Gastroesophageal sphincter (tissue), 4 donors: ENCODE measurements around the gene LYRM1. TPM values are rescaled to one million over a fixed set of nuclear protein-coding genes. Genes with fewer than 3 reads are reported as not detected.

ENCODE experiments used
- ATAC-seq: fragments of 150-250 bp; one replicate; pipeline ENCODE4 v1.9.1; 2016; ENCODE audit warnings: mild to moderate bottlenecking, moderate library complexity
- H3K27ac ChIP-seq, 4 donors: fragments of 200-600 bp; sonication (generic) in 3 of 4; 1 replicate in 3 of 4; 2 replicates in 1 of 4; pipeline ENCODE4 v1.5.1; 2016 to 2019
- H3K27me3 ChIP-seq: fragments of 200-600 bp; sonication (generic); one replicate; pipeline ENCODE4 v1.5.1; 2019
- H3K36me3 ChIP-seq, 2 donors: fragments of 200-600 bp; sonication (generic); one replicate each; pipeline ENCODE4 v1.5.1; 2019; ENCODE audit warnings: control low read depth in 1 of 2
- H3K4me1 ChIP-seq, 3 donors: fragments of 200-600 bp; sonication (generic); 1 replicate in 2 of 3; 2 replicates in 1 of 3; pipeline ENCODE4 v1.5.1; 2016 to 2019; ENCODE audit warnings: control low read depth in 2 of 3
- H3K4me3 ChIP-seq, 2 donors: fragments of 200-600 bp; sonication (generic); one replicate each; pipeline ENCODE4 v1.5.1; 2019; ENCODE audit warnings: mild to moderate bottlenecking in 1 of 2, moderate library complexity in 1 of 2
- H3K9me3 ChIP-seq, 3 donors: fragments of 200-600 bp; sonication (generic); one replicate each; pipeline ENCODE4 v1.5.1; 2017 to 2019; ENCODE audit warnings: control low read depth in 2 of 3
- CTCF ChIP-seq, 4 experiments: fragments of 200-600 bp in 2 of 4; fragments of 450-650 bp in 2 of 4; sonication (generic) in 1 of 4; IDR thresholded peaks; one replicate each; pipeline ENCODE4 v1.5.1; 2017 to 2019; ENCODE audit warnings: antibody characterized with exemption in 4 of 4, mild to moderate bottlenecking in 2 of 4, moderate library complexity in 2 of 4
- EP300 ChIP-seq: sonication (generic); formaldehyde crosslinking; IDR thresholded peaks from one replicate; pipeline ENCODE4 v1.6.1; 2017; ENCODE audit warnings: antibody characterized with exemption, mild to moderate bottlenecking
- POLR2A ChIP-seq, 2 donors: fragments of 450-650 bp; IDR thresholded peaks; one replicate each; pipeline ENCODE4 v1.6.1; 2017; ENCODE audit warnings: antibody characterized with exemption in 2 of 2, mild to moderate bottlenecking in 2 of 2, moderate library complexity in 1 of 2
- POLR2AphosphoS5 ChIP-seq: sonication (generic); formaldehyde crosslinking; IDR thresholded peaks from one replicate; pipeline ENCODE4 v1.6.1; 2017; ENCODE audit warnings: antibody characterized with exemption
- WGBS, 2 donors: methylation state at CpG; one replicate each; pipeline ENCODE4 v1.1.5; 2018; ENCODE audit warnings: low coverage in 1 of 2; 5-methylcytosine and 5-hydroxymethylcytosine counted together
- total RNA-seq, 4 donors: library from RNA; depleted of rRNA; stranded (reverse); fragments of >200 nt; gene quantifications; one replicate each; pipeline ENCODE4 v1.1.0, GENCODE V29; 2016

The LYRM1 gene
- total RNA-seq, result 10 to 100 TPM; 54.3 to 88.7 (median 58.7) TPM

GRCh38 chr16:20900299-20901067, at the start of gene LYRM1, which contains the start of gene DCUN1D3:
Gene LYRM1, plus strand, starts transcription at chr16:20900771. Its CDS starts 14,785 bp downstream, at chr16:20915556.
Gene DCUN1D3, minus strand, starts transcription at chr16:20900358. Its CDS starts 37,820 bp downstream, at chr16:20862538.
- peak; percentile 94 for ATAC-seq
- peak within 1 kb of the TSS; percentile 63 to 74 for H3K4me3 ChIP-seq
- H3K36me3 ChIP-seq, result peaks cover 0 to 16% of the 10 kb centered on the region in 2 donors
- peak within 1 kb of the TSS; percentile 85 to 99 (median 99) for H3K27ac ChIP-seq
- TF ChIP-seq POLR2A (IDR thresholded peaks at IDR 0.05) (peak; percentile 98), EP300 (no peak), POLR2AphosphoS5 (peak; percentile 98), CTCF (IDR thresholded peaks at IDR 0.05) (no peak)
- WGBS, 2 donors, result 0 to 1% methylated on average over 5 to 20 of the region's 62 CpGs
- H3K27me3 ChIP-seq, result no peaks in the 10 kb centered on the region
- H3K9me3 ChIP-seq, result no peaks in the 10 kb centered on the region
- peaks cover 6 to 81% (median 46%) of the 10 kb centered on the region in 3 donors for H3K4me1 ChIP-seq

GRCh38 chr16:20850981-20851380, 49.6 kb upstream of the LYRM1 start:
- Histone ChIP-seq H3K4me3 (no peak overlapping the region), H3K27ac (peak overlapping the region; percentile 68 to 87 (median 85)), H3K4me1 (peaks cover 32 to 49% (median 33%) of the 10 kb centered on the region in 3 donors), H3K27me3 (no peaks in the 10 kb centered on the region), H3K9me3 (no peaks in the 10 kb centered on the region), H3K36me3 (peaks cover 0 to 14% of the 10 kb centered on the region in 2 donors)
- TF ChIP-seq EP300, result no peak
- no peak for TF ChIP-seq POLR2A (IDR thresholded peaks at IDR 0.05)
- no peak for TF ChIP-seq CTCF (IDR thresholded peaks at IDR 0.05)
- TF ChIP-seq POLR2AphosphoS5, result no peak
- ATAC-seq, result peak; percentile 18
- 0 to 69% methylated on average over 1 to 3 of the region's 3 CpGs for WGBS, 2 donors

GRCh38 chr16:20851601-20852000, 49.0 kb upstream of the LYRM1 start:
- H3K4me3 ChIP-seq, result no peak overlapping the region
- peak overlapping the region; percentile 68 to 87 (median 85) for H3K27ac ChIP-seq
- WGBS, 2 donors, result 0% methylated on average over 1 of the region's 2 CpGs
- peak; percentile 96 for ATAC-seq
- H3K27me3 ChIP-seq, result no peaks in the 10 kb centered on the region
- H3K4me1 ChIP-seq, result peaks cover 32 to 49% (median 33%) of the 10 kb centered on the region in 3 donors
- peak; percentile 58 for TF ChIP-seq EP300
- TF ChIP-seq CTCF (IDR thresholded peaks at IDR 0.05), result peak in 1 of 4 experiments; percentile 22
- peak; percentile 19 to 32 for TF ChIP-seq POLR2A (IDR thresholded peaks at IDR 0.05)
- peak; percentile 99 for TF ChIP-seq POLR2AphosphoS5
- no peaks in the 10 kb centered on the region for H3K9me3 ChIP-seq
- H3K36me3 ChIP-seq, result peaks cover 0 to 17% of the 10 kb centered on the region in 2 donors

GRCh38 chr16:20853143-20853542, 47.4 kb upstream of the LYRM1 start:
- Histone ChIP-seq H3K4me3 (no peak overlapping the region), H3K27me3 (no peaks in the 10 kb centered on the region)
- no peak for ATAC-seq

More at GRCh38 chr16:20853143-20853542, 47.4 kb upstream of the LYRM1 start:
- H3K9me3 ChIP-seq, result no peaks in the 10 kb centered on the region
- peak overlapping the region in 3 of 4 donors; percentile 38 to 87 (median 83) for H3K27ac ChIP-seq
- peaks cover 0 to 20% of the 10 kb centered on the region in 2 donors for H3K36me3 ChIP-seq
- no peak for TF ChIP-seq POLR2AphosphoS5
- TF ChIP-seq CTCF (IDR thresholded peaks at IDR 0.05), result no peak
- no peak for TF ChIP-seq EP300
- no peak for TF ChIP-seq POLR2A (IDR thresholded peaks at IDR 0.05)
- H3K4me1 ChIP-seq, result peaks cover 32 to 54% (median 33%) of the 10 kb centered on the region in 3 donors
- WGBS, 2 donors, result 88 to 90% methylated on average over 5 of the region's 5 CpGs
